Osteoblast (primary cell): ENCODE measurements around the gene OXCT2. TPM values are rescaled to one million over a fixed set of nuclear protein-coding genes. Genes with fewer than 3 reads are reported as not detected.
"Not testable (repeated sequence)": the region's sequence is repeated elsewhere in the genome, so short reads cannot be mapped to it uniquely, and the experiment has no call there.

Experiments used
- DNase-seq: peaks from one replicate; pipeline ENCODE4 v3.0.0; 2011; ENCODE audit warnings: low spot score, mixed read lengths; ENCODE audit not compliant: insufficient read length; ENCODE audit errors: missing footprints
- H2AFZ ChIP-seq: 2 replicates; pipeline ENCODE4 v1.6.0; 2011; ENCODE audit warnings: mild to moderate bottlenecking, low read length
- H3K27ac ChIP-seq: 2 replicates; pipeline ENCODE4 v1.5.1; 2011; ENCODE audit warnings: mild to moderate bottlenecking, low read depth, low read length, moderate library complexity
- H3K27me3 ChIP-seq: 2 replicates; pipeline ENCODE4 v1.6.0; 2012; ENCODE audit warnings: mild to moderate bottlenecking, control low read depth, inconsistent platforms, low read length, moderate library complexity; ENCODE audit not compliant: insufficient read depth
- H3K36me3 ChIP-seq: 2 replicates; pipeline ENCODE4 v1.5.1; 2011; ENCODE audit warnings: mild to moderate bottlenecking, low read length, control low read depth, moderate library complexity; ENCODE audit not compliant: insufficient read depth
- H3K4me1 ChIP-seq: 2 replicates; pipeline ENCODE4 v1.5.1; 2011; ENCODE audit warnings: mild to moderate bottlenecking, low read length, control low read depth, moderate library complexity; ENCODE audit not compliant: insufficient read depth
- H3K4me2 ChIP-seq: 2 replicates; pipeline ENCODE4 v1.6.0; 2011; ENCODE audit warnings: mild to moderate bottlenecking, low read length; ENCODE audit not compliant: insufficient read depth
- H3K4me3 ChIP-seq: fragments of 200-600 bp; sonication (generic); 3 replicates; pipeline ENCODE4 v1.5.1; 2012; ENCODE audit warnings: mild to moderate bottlenecking, low read length, inconsistent platforms; ENCODE audit not compliant: insufficient read depth
- H3K79me2 ChIP-seq: 2 replicates; pipeline ENCODE4 v1.6.0; 2012; ENCODE audit warnings: mild to moderate bottlenecking, low read length, control low read depth, inconsistent platforms; ENCODE audit not compliant: insufficient read depth
- H3K9me3 ChIP-seq: 2 replicates; pipeline ENCODE4 v1.5.1; 2011; ENCODE audit warnings: low read depth, low read length, control low read depth
- H4K20me1 ChIP-seq: 2 replicates; pipeline ENCODE4 v1.6.0; 2012; ENCODE audit warnings: mild to moderate bottlenecking, low read length, control low read depth; ENCODE audit not compliant: insufficient read depth
- total RNA-seq: library from RNA; depleted of rRNA; stranded (reverse); fragments of >200 nt; gene quantifications from 2 replicates; pipeline ENCODE4 v1.2.3, GENCODE V29; 2012
- TF ChIP-seq, protein P1 (sequence below): IDR thresholded peaks from 2 replicates; pipeline ENCODE4 v1.5.1; 2011; ENCODE audit warnings: mild to moderate bottlenecking, low read depth, low read length, moderate library complexity; ENCODE audit errors: extremely low read depth

The OXCT2 gene
- total RNA-seq, 1 donor: 1.1 TPM

GRCh38 chr1:39802496-39803260 is 31.5 kb upstream of the OXCT2 start:
- Histone ChIP-seq H4K20me1 (no peaks in the 10 kb centered on the region), H3K4me3 (no peak overlapping the region), H3K9me3 (no peaks in the 10 kb centered on the region), H3K4me1 (peaks cover 11% of the 10 kb centered on the region), H3K79me2 (no peaks in the 10 kb centered on the region), H2AFZ (no peak overlapping the region), H3K4me2 (no peak overlapping the region), H3K27me3 (no peaks in the 10 kb centered on the region), H3K27ac (no peak overlapping the region), H3K36me3 (no peaks in the 10 kb centered on the region)
- DNase-seq: no peak
- TF ChIP-seq, protein P1, sequence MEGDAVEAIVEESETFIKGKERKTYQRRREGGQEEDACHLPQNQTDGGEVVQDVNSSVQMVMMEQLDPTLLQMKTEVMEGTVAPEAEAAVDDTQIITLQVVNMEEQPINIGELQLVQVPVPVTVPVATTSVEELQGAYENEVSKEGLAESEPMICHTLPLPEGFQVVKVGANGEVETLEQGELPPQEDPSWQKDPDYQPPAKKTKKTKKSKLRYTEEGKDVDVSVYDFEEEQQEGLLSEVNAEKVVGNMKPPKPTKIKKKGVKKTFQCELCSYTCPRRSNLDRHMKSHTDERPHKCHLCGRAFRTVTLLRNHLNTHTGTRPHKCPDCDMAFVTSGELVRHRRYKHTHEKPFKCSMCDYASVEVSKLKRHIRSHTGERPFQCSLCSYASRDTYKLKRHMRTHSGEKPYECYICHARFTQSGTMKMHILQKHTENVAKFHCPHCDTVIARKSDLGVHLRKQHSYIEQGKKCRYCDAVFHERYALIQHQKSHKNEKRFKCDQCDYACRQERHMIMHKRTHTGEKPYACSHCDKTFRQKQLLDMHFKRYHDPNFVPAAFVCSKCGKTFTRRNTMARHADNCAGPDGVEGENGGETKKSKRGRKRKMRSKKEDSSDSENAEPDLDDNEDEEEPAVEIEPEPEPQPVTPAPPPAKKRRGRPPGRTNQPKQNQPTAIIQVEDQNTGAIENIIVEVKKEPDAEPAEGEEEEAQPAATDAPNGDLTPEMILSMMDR: no peak

DNA sequence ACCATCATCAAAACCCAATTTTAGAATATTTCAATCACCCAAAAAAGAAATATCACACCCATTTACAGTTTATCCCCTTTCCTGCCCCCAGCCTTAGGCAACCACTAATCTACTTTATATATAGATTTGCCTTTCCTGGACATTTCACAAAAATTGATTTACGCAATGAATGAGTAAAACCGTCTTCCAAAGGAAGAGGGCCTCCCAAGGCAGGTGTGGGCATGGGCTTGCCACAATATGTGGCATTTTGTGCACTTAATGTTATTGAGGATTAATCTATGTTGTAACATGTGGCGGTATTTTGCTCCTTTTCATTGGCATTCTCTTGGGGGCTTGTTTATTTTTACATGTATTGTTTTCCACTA is 29.3 kb upstream of the OXCT2 start:
- H3K27me3 ChIP-seq: no peaks in the 10 kb centered on the region
- H3K36me3 ChIP-seq: no peaks in the 10 kb centered on the region
- no peaks in the 10 kb centered on the region for H3K9me3 ChIP-seq
- no peaks in the 10 kb centered on the region for H4K20me1 ChIP-seq
- TF ChIP-seq, protein P1: no peak
- peak overlapping the region; percentile 81 for H3K4me2 ChIP-seq
- no peak for DNase-seq
- H3K4me3 ChIP-seq: no peak overlapping the region
- no peaks in the 10 kb centered on the region for H3K79me2 ChIP-seq
- H3K27ac ChIP-seq: peak overlapping the region; percentile 76
- no peak overlapping the region for H2AFZ ChIP-seq
- peaks cover 11% of the 10 kb centered on the region for H3K4me1 ChIP-seq

- Histone ChIP-seq H3K4me1 (peaks cover 11% of the 10 kb centered on the region), H3K27ac (peak overlapping the region; percentile 76), H3K4me2 (peak overlapping the region; percentile 81), H3K9me3 (no peaks in the 10 kb centered on the region), H2AFZ (peak overlapping the region; percentile 75), H3K36me3 (no peaks in the 10 kb centered on the region), H4K20me1 (no peaks in the 10 kb centered on the region), H3K79me2 (no peaks in the 10 kb centered on the region), H3K27me3 (no peaks in the 10 kb centered on the region), H3K4me3 (peak overlapping the region; percentile 35)
- TF ChIP-seq, protein P1: peak; percentile 80
- peak; percentile 97 for DNase-seq
These were observed 28.8 kb upstream of the OXCT2 start for GRCh38 chr1:39799770-39800470.

DNA sequence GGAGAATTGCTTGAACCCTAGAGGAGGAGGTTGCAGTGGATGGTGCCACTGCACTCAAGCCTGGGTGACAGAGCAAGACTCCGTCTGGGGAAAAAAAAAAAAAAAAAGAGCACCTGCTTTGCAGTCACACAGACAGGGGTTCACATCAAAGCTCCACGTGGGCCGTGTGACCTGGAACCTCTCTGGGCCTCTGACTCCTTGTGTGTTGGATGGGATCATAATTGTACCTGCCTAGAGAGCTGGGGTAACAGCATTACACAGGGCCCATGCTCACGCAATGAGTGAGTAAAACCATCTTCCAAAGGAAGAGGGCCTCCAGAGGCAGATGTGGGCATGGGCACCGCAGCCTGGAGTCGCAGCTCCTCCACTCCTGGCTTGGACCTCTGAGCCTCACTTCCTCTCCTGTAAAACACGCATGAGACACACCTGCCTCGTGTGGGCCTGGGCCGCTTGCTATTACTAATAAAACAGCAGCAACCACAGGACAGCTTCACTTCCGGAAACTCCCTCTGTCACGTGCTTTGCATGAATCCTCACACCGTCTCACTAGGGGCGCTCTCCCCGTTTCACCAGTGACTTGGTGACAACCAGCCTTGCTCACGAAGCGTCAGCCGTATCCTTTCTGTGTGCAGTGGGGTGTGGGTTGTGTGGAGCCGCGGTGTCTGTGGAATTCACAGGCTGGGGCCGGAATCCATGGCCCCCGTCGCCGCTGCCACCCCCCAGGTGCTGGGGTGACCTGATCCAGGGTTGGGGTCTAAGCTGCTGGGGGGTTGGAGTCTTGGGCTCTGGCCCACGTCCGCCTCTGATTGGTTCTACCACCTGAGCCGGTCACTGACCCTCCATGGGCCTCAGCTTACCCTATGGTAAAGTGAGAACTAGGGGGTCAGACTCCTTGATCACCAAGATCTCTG is 28.0 kb upstream of the OXCT2 start:
- not testable (repeated sequence) for H3K79me2 ChIP-seq, H3K36me3 ChIP-seq, H3K4me3 ChIP-seq, H3K27me3 ChIP-seq, H4K20me1 ChIP-seq, H3K9me3 ChIP-seq
- peak overlapping the region; percentile 91 for H2AFZ ChIP-seq
- H3K27ac ChIP-seq: peak overlapping the region; percentile 76
- peak; percentile 81 for DNase-seq
- H3K4me1 ChIP-seq: peaks cover 11% of the 10 kb centered on the region
- H3K4me2 ChIP-seq: peak overlapping the region; percentile 81
